Endodermal cell (in vitro differentiated cells): ENCODE measurements around the gene OR4E2. TPM values are rescaled to one million over a fixed set of nuclear protein-coding genes. Genes with fewer than 3 reads are reported as not detected.
A peak's percentile ranks its signal among the peaks of the same experiment; 100 is the strongest.

Experiments used
- DNase-seq: peaks from one replicate; pipeline ENCODE4 v3.0.0-alpha.2; 2017
- H3K27ac ChIP-seq: 2 replicates; pipeline ENCODE4 v1.5.1; 2013; ENCODE audit warnings: mild to moderate bottlenecking, low read depth, low read length, moderate library complexity
- H3K27me3 ChIP-seq: 2 replicates; pipeline ENCODE4 v1.6.1; 2013; ENCODE audit warnings: mild to moderate bottlenecking, low read length, moderate library complexity; ENCODE audit not compliant: insufficient read depth, control insufficient read depth, poor library complexity, severe bottlenecking
- H3K36me3 ChIP-seq: 2 replicates; pipeline ENCODE4 v1.7.0; 2013; ENCODE audit warnings: mild to moderate bottlenecking, low read length, moderate library complexity; ENCODE audit not compliant: control insufficient read depth, insufficient read depth
- H3K4me1 ChIP-seq: one replicate; pipeline ENCODE4 v1.7.0; 2013; ENCODE audit warnings: low read length; ENCODE audit not compliant: control insufficient read depth, insufficient read depth
- H3K4me3 ChIP-seq: 2 replicates; pipeline ENCODE4 v1.5.1; 2013; ENCODE audit warnings: mild to moderate bottlenecking, low read length, moderate library complexity
- H3K9ac ChIP-seq: 2 replicates; pipeline ENCODE4 v1.6.1; 2013; ENCODE audit warnings: mild to moderate bottlenecking, low read length, moderate library complexity; ENCODE audit not compliant: poor library complexity, severe bottlenecking; ENCODE audit errors: extremely low read depth
- H3K9me3 ChIP-seq: 2 replicates; pipeline ENCODE4 v1.6.1; 2013; ENCODE audit warnings: mild to moderate bottlenecking, low read length, moderate library complexity; ENCODE audit not compliant: control insufficient read depth
- H3K27ac Mint-ChIP-seq: 2 replicates; pipeline ENCODE4 v1.8.0; 2020; ENCODE audit warnings: mixed read lengths
- H3K27me3 Mint-ChIP-seq: 2 replicates; pipeline ENCODE4 v1.8.0; 2021; ENCODE audit warnings: mild to moderate bottlenecking, mixed read lengths; ENCODE audit not compliant: insufficient read depth
- H3K36me3 Mint-ChIP-seq: 2 replicates; pipeline ENCODE4 v1.8.0; 2020; ENCODE audit warnings: low read depth, mixed read lengths
- H3K4me1 Mint-ChIP-seq: 2 replicates; pipeline ENCODE4 v1.8.0; 2020; ENCODE audit warnings: mixed read lengths
- H3K4me3 Mint-ChIP-seq: 2 replicates; pipeline ENCODE4 v1.8.0; 2020; ENCODE audit warnings: mild to moderate bottlenecking, moderate library complexity, mixed read lengths
- H3K9me3 Mint-ChIP-seq: 2 replicates; pipeline ENCODE4 v1.8.0; 2020; ENCODE audit warnings: mild to moderate bottlenecking, mixed read lengths
- WGBS, 2 experiments: methylation state at CpG; one replicate each; pipeline versions ENCODE4 v1.1.5 to v1.1.7; 2013; ENCODE audit warnings: missing lambda C conversion rate in 2 of 2, mixed read lengths in 1 of 2; ENCODE audit not compliant: insufficient coverage in 1 of 2, insufficient read length in 1 of 2; 5-methylcytosine and 5-hydroxymethylcytosine counted together
- total RNA-seq, 2 donors: library from RNA; stranded (reverse); fragmentation: NEBNext Ultra II Directional in 1 of 2; extraction: Animal tissue kit (Norgen Biotek cat#: 25700) in 1 of 2; gene quantifications; 2 replicates in 1 of 2; 3 replicates in 1 of 2; pipeline ENCODE4 v1.2.1, GENCODE V29; 2021
- TF ChIP-seq, protein P1 (sequence below): fragments of 200-600 bp; sonication (generic); conservative IDR thresholded peaks from 2 replicates; pipeline ENCODE4 v1.5.0; 2021; ENCODE audit warnings: antibody characterized with exemption, mild to moderate bottlenecking

OR4E2 gene
- total RNA-seq, 2 donors from 2014 or later: not detected

DNA sequence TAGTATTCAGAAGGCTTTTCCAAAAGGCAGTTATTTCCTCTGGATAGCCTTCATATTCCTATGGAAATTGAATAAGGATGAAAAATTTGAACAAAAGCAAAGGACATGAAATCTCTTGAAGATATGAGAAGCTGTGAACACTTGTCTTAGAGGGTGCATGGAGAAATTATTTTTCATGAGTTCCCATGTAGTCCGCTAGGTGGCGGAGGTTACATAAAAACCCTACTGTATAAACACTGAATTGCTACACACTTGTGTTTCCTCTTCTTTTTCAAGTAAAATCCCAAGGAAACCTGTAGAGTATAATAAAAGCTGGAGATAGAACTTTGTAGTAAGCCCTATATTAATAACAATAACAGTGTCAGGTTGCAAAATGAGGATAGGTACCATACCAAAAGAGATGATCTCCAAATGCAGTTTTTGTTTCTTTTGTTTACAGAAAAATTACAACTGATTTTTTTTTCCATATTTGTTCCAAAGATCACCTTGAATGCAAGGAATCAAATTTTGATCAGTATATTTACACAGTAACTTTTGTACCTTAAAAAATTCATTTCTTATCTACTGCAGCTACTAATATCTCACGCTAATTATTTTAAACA, 57.8 kb downstream of the OR4E2 start:
- H3K9me3 Mint-ChIP-seq: peaks cover 22% of the 10 kb centered on the region
- DNase-seq: peak; percentile 50
- no peak overlapping the region for H3K4me3 Mint-ChIP-seq
- Histone ChIP-seq H3K27me3 (no peaks in the 10 kb centered on the region), H3K9ac (no peak overlapping the region), H3K4me3 (no peak overlapping the region), H3K4me1 (no peaks in the 10 kb centered on the region), H3K27ac (no peak overlapping the region), H3K9me3 (peaks cover 22% of the 10 kb centered on the region), H3K36me3 (no peaks in the 10 kb centered on the region)
- H3K36me3 Mint-ChIP-seq: no peaks in the 10 kb centered on the region
- H3K27ac Mint-ChIP-seq: no peak overlapping the region
- 8 to 33% methylated on average over 2 to 3 of the region's 3 CpGs for WGBS, 2 experiments
- TF ChIP-seq, protein P1, sequence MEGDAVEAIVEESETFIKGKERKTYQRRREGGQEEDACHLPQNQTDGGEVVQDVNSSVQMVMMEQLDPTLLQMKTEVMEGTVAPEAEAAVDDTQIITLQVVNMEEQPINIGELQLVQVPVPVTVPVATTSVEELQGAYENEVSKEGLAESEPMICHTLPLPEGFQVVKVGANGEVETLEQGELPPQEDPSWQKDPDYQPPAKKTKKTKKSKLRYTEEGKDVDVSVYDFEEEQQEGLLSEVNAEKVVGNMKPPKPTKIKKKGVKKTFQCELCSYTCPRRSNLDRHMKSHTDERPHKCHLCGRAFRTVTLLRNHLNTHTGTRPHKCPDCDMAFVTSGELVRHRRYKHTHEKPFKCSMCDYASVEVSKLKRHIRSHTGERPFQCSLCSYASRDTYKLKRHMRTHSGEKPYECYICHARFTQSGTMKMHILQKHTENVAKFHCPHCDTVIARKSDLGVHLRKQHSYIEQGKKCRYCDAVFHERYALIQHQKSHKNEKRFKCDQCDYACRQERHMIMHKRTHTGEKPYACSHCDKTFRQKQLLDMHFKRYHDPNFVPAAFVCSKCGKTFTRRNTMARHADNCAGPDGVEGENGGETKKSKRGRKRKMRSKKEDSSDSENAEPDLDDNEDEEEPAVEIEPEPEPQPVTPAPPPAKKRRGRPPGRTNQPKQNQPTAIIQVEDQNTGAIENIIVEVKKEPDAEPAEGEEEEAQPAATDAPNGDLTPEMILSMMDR: peak; percentile 93
- H3K4me1 Mint-ChIP-seq: peaks cover 3% of the 10 kb centered on the region
- peaks cover 6% of the 10 kb centered on the region for H3K27me3 Mint-ChIP-seq

DNA sequence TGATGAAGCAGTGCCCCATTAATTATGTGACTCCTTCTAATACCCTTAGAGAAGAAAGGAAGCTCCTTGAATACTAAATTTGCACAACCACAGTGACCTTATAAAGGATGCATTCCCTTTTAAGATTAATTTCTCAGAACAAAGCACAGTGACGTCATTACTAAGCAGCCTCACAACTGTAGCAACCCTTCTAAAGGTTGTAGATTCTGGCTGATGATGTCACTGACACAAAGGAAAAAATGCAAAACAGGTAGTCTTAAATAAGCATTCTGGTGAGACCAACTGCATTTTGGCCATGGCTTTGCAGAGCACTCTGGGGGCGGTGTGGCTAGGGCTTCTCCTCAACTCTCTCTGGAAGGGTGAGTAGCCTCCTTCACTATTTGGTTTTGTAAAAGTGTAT, 58.4 kb downstream of the OR4E2 start:
- Histone ChIP-seq H3K9me3 (peaks cover 16% of the 10 kb centered on the region), H3K36me3 (no peaks in the 10 kb centered on the region), H3K27me3 (no peaks in the 10 kb centered on the region), H3K4me3 (no peak overlapping the region), H3K9ac (no peak overlapping the region), H3K27ac (no peak overlapping the region), H3K4me1 (no peaks in the 10 kb centered on the region)
- 80 to 88% methylated on average over 1 to 2 of the region's 2 CpGs for WGBS, 2 experiments
- Mint-ChIP-seq H3K4me1 (peaks cover 3% of the 10 kb centered on the region), H3K4me3 (no peak overlapping the region), H3K27me3 (peaks cover 6% of the 10 kb centered on the region), H3K9me3 (peaks cover 16% of the 10 kb centered on the region), H3K36me3 (no peaks in the 10 kb centered on the region), H3K27ac (no peak overlapping the region)
- TF ChIP-seq, protein P1: no peak
- DNase-seq: no peak

DNA sequence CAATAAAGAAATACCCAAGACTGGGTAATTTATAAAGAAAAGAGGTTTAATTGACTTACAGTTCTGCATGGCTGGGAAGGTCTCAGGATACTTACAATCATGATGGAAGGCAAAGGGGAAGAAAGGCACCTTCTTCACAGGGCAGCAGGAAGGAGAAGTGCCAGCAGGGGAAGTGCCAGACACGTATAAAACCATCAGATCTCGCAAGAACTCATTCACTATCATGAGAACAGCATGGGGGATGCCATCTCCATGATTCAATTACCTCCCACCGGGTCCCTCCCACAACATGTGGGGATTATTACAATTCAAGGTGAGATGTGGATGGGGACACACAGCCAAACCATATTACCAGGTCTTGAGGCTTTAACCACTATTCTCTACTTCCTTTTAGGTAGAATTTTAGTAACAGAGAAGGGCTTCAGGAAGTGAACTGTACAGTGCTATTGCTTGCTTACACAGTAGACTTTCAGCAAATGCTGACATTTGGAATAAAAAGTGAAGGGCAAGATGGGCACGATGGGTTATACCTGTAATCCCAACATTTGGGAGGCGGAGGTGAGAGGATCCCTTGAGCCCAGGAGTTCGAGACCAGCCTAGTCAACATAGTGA, 60.8 kb downstream of the OR4E2 start:
- no peaks in the 10 kb centered on the region for H3K9me3 Mint-ChIP-seq
- H3K27ac ChIP-seq: no peak overlapping the region
- H3K4me1 Mint-ChIP-seq: peaks cover 3% of the 10 kb centered on the region
- H3K4me3 ChIP-seq: no peak overlapping the region
- no peak overlapping the region for H3K27ac Mint-ChIP-seq
- no peaks in the 10 kb centered on the region for H3K36me3 Mint-ChIP-seq
- 90% methylated on average over 2 to 6 of the region's 6 CpGs for WGBS, 2 experiments
- H3K9me3 ChIP-seq: no peaks in the 10 kb centered on the region
- no peak overlapping the region for H3K4me3 Mint-ChIP-seq
- H3K27me3 ChIP-seq: peaks cover 6% of the 10 kb centered on the region
- peaks cover 3% of the 10 kb centered on the region for H3K27me3 Mint-ChIP-seq
- TF ChIP-seq, protein P1: no peak
- no peak for DNase-seq
- H3K9ac ChIP-seq: no peak overlapping the region
- no peaks in the 10 kb centered on the region for H3K4me1 ChIP-seq
- no peaks in the 10 kb centered on the region for H3K36me3 ChIP-seq

Other genes starting within 250 kb of the OR4E2 start
- gene CHD8, start 197.7 kb upstream of the OR4E2 start, total RNA-seq: 100 to 1,000 TPM; 126 to 130 TPM
- 10 to 100 TPM; 41.2 to 42.9 TPM for gene RAB2B, start 176.9 kb upstream of the OR4E2 start, total RNA-seq
- 10 to 100 TPM; 60.0 to 61.5 TPM for gene TOX4, start 176.6 kb upstream of the OR4E2 start, total RNA-seq
- gene METTL3, start 142.5 kb upstream of the OR4E2 start, total RNA-seq: 10 to 100 TPM; 63.2 to 64.7 TPM
- gene SALL2, start 127.5 kb upstream of the OR4E2 start, total RNA-seq: 100 to 1,000 TPM in 1 of 2 donors, 10 to 100 TPM in 1; 78.6 to 120 TPM
- not detected for gene OR10G3, start 73.8 kb upstream of the OR4E2 start, total RNA-seq
- gene OR10G2, start 18.9 kb upstream of the OR4E2 start, total RNA-seq: not detected
- gene OR4E1, start 20.0 kb downstream of the OR4E2 start, total RNA-seq: not detected